Ovary (tissue), 3 donors: ENCODE measurements around the gene ANHX.

Experiments used
- POLR2A ChIP-seq: fragments of 450-650 bp; IDR thresholded peaks from one replicate; pipeline ENCODE4 v1.6.1; 2017; ENCODE audit warnings: antibody characterized with exemption, mild to moderate bottlenecking, moderate library complexity
- TF ChIP-seq, protein P1 (sequence below), 3 donors: fragments of 450-650 bp in 2 of 3; fragments of 200-600 bp in 1 of 3; IDR thresholded peaks; one replicate each; pipeline versions ENCODE4 v1.5.1 to v1.8.0; 2016 to 2022; ENCODE audit warnings: antibody characterized with exemption in 3 of 3, mild to moderate bottlenecking in 1 of 3
- donor health status: DM: no; HTN: no; CAD: no.

DNA sequence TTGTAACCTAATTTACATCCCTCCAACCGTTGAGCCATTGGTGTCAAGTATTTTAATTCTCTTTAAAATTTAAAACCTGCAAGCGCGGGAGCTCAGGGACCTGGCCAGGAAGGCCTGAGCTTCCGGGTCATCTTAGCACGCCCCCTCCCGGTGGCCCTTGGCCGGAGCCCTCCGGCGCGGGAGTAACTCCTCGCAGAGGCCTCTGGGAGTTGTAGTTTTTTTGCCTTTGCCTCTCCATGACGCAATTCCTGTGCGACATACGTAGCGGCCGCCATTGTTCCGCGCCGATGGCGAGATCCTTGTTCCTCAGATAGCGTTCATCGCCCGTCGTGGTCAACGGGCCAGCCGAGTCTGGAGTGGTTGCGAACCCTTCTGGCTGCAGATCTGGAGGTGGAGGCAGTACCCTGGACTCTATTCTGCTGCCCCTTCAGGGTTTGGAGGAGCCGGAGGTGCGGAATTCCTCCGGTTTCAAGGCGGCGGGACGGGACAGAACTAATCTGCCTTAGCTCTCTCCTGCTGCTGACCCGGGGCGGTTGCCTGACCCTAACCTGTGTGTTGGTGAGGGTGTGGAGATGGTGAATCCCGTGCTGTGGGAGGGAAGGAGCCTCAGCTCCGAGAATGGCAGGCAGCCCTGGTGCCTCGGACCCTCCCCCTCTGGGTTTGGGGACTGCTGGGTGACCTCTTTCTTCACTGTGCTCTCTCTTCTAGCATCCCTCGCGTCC is 54.3 kb downstream of the ANHX start, which contains the start of gene ZNF268:
- TF ChIP-seq POLR2A = peak; percentile 32
- TF ChIP-seq, protein P1, sequence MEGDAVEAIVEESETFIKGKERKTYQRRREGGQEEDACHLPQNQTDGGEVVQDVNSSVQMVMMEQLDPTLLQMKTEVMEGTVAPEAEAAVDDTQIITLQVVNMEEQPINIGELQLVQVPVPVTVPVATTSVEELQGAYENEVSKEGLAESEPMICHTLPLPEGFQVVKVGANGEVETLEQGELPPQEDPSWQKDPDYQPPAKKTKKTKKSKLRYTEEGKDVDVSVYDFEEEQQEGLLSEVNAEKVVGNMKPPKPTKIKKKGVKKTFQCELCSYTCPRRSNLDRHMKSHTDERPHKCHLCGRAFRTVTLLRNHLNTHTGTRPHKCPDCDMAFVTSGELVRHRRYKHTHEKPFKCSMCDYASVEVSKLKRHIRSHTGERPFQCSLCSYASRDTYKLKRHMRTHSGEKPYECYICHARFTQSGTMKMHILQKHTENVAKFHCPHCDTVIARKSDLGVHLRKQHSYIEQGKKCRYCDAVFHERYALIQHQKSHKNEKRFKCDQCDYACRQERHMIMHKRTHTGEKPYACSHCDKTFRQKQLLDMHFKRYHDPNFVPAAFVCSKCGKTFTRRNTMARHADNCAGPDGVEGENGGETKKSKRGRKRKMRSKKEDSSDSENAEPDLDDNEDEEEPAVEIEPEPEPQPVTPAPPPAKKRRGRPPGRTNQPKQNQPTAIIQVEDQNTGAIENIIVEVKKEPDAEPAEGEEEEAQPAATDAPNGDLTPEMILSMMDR (IDR thresholded peaks at IDR 0.05) = peak; percentile 37 to 63 (median 60)
